GM19025 (cell line): ENCODE measurements around the gene THYN1.
A peak's percentile ranks its signal among the peaks of the same experiment; 100 is the strongest.

Source experiments
- ATAC-seq: cut with Tn5 transposase; IDR thresholded peaks from one replicate; pipeline ENCODE4 v1.9.1; 2021; ENCODE audit warnings: mild to moderate bottlenecking, low read depth, moderate library complexity; ENCODE audit not compliant: unreplicated experiment

The THYN1 gene

DNA sequence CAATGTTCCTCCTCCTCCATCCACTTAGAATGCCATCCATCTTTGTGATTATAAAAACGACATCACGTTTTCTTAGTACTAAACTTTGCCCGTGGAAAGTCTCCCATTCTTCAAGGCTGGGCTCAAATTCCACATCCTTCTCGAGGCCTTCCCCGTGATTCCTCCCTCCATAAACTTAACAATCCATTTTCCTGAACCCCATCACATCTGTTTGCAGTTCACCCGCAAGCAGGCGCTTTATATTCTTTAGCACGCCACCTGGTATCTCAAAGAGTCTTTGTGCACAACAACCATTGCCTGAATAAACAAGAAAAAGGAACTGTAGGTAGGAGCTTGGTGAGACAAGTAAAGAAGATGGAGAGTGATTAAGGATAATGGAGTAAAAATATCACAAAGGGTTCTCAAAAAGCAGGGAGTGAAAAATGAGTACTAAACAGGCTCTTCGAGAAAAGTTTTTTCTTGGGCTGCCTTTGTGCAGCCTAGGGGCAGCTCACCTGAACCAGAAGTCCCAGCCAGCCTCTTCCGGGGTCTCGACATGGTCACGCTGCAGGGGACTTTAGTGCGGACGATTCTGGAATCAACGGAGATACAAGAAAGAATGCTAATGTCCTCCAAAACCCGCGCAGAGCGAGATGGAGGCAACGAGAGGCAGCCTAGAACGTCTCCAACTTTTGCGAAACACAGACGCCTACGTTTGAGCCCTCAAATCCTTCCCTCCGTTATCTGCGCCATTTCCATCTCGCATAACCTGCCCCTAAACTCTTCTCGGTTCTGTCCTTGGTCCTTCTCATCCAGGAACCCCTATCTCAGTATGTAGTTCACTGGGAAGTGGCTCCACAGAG lies 585 bp downstream of the THYN1 start:
- ATAC-seq = no peak

DNA sequence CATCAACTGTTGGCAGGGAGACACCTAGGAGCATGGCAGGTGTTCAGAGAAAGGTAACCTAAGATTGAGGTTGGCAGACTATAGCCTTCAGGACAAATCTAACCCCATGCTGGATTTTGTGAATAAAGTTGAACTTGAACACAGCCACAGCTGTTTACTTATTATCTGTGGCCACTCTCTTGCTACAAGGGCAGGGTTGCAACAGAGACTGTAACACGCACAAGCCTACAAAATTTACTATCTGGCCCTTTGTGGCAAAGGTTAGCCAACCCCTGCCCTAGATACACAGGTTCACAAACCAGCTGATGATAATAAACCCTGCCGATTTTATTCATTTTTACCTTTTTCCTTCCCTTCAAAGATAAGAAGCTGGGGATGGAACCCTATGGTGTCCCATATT lies 2.5 kb downstream of the THYN1 start:
- no peak for ATAC-seq

DNA sequence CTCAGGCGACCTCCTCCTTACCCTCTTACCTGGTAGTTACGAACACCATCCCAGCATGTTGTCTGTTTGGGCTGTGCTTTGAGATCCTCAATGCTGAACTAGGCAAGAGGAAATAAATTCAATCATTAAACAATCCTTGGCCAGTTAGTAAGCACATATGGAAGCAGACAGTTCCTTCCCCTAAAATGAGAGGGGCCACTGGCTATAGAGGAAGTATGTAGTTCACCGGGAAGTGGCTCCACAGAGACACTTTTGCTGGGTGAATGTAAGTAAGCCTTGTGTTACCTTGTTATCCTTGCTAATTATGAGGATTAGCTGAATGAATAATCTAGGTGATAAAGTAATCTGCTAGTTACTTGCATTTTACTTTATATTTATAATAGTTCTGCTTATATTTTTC lies 2.9 kb downstream of the THYN1 start:
- ATAC-seq = no peak

DNA sequence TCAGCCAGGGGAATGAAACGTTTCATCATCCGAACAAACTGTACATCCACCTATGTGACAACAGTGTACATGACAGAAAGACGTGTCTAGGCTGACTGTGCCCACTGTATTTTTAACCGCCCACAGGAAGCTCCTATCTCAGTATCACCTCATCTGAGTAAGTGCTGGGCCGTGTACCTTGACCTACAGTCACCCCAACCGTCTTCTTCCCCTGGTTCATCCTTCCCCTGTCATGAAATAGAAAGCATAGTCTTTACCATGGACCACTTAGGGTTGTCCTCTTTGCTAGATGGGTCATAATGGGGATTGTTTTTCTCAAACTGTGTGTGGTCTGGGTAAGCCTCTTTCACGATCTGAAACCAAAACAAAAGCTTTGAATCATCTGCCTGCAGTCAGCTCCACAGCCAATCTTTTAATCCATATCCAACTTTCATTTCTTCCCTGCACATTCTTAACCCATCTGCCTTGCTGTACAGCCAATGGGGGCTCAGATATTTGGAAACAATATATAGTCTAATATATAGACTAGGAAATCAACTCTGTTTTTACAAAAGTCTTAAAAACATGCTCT lies 4.2 kb downstream of the THYN1 start:
- no peak for ATAC-seq

DNA sequence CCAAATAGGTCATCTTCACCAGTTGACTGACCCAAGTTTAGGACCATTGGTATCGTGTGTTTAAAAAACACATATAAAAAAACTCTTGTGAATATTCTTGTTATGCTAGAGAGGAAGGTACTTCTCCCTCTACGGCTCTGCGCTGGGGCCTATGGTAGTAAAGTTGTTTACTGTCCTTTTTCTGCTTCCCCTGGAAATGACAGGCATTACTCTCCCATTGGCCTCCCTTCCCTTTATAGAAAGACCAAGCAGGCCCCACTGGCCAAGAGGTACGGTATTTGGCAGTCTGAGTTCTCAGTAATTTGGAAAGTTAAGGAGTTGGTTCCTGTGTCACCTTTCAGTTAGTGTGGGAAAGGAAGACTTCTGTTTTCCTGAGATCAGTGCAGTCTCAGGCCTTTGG lies 6.5 kb downstream of the THYN1 start:
- ATAC-seq = no peak

DNA sequence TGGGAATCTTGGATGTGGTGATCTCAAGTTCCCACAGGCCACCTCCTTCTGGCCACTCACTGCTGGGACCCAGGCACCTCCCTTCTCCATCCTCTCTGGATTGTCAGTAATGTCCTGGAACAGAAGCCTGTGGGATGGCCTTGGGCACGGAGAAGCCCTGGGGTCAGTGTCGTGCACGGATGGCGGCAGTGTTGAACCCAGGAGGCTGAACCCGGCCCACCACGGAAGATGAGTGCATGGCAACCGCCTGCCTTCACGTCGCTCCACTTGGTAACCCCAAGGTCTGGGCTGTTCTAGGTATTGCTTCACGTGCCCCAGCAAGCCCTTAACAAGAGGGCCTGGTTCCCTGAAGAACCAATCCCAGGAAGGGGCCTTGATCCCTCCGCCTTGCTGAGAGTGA lies 7.1 kb downstream of the THYN1 start:
- ATAC-seq = no peak

DNA sequence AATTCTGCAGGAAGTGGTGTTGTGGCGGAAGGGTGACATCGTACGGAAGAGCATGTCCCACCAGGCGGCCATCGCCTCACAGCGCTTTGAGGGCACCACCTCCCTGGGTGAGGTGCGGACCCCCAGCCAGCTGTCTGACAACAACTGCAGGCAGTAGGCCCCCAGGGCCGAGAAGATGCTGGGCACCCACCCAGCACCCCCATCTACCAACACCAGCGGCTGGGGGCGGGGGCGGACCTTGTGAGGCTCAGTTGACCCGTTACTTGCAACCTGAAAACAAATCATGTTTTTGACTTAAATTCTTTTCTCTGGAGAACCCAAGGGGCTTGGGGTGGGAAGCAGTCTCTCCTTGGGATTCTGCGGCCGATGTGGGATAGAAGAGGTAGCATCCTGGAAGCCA lies 7.7 kb downstream of the THYN1 start:
- no peak for ATAC-seq

DNA sequence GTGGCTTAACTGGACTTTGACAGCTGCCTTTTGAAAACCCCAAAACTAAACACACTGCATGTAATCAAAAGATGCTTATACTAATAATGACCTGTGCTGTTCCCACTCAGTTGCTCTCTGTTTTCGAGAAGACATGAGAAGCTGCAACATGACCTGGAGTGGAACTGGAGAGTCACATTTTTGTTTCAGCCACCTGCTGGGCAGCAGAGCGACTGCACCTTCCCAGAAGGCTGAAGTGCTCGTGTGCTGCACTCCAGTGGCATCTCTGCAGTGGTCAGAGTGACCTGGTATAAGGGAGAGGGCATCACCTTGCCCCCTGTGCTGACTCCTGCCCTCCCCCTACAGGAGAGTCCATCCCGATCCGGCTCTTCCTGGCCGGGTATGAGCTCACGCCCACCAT lies 8.6 kb downstream of the THYN1 start:
- peak; percentile 69 for ATAC-seq

DNA sequence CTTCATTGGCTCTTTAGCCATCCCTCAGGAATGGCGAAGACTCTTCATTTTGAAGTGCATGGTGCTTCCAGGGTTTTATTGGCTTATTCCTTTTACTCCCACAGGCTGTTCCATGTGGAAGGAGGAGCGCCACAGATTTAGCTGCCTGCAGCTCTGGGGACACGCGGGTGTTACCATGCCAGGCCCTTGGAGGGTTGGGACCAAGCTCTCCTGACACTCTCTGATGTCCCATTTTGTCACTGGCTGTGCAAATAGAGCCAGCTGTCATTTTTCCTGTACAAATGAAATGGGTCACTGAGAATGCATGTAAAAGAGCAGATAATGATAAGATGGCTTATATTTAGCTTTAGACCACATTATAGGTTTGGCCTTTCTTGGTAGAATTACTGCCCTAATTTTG lies 9.2 kb downstream of the THYN1 start:
- ATAC-seq = no peak

DNA sequence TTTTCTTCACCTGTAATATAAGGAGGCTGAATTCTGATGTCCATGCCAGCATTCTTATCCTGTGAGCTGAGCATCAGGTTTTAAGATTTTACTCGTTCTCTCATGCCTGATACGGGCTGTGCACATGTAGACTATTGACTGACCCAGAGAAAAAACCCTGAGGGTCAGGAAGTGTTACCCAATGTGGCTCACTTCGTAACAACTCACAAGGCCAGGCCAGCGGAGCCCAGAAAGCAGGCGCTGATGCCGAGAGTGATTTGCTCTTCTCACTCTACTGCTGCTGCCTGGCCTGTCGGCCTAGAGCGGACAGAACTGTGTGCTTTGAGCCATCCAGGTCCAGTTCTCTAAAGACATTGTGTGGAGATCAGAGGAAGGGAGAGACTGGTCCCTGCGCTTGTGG lies 10.8 kb downstream of the THYN1 start:
- ATAC-seq = no peak

DNA sequence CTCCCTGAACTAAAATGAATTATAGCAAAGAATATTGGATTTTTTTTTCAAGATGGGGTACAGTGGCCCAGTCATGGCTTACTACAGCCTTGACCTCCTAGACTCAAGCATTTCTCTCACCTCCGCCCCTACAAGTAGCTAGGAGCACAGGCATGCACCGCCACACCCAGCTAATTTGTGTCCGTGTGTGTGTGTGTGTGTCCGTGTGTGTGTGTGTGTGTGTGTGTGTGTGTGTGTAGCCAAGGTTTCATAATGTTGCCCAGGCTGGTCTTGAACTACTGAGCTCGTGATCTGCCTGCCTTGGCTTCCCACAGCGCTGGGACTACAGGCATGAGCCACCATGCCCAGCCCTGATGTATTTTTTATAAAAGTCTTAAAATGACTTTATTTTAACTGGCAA lies 12.6 kb downstream of the THYN1 start:
- no peak for ATAC-seq

DNA sequence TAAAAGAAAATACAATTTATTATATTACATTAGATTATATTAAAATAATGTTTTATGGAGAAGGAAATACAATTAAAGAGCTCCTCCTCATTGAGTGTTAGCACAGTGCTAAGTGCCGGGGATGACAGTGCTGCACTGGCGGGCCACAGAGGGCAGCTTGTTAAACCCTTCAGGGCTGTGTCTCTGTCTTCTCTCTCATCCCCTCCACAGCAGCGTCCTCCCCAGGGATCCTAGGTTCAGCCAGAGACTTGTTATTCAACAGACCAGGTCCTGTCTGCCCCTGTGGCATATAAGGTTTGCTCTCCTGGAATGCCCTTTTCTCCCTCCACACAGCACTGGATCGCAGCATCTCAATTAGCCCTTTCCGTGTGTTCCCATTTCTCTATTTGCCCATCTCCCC lies 14.2 kb downstream of the THYN1 start:
- ATAC-seq = no peak

DNA sequence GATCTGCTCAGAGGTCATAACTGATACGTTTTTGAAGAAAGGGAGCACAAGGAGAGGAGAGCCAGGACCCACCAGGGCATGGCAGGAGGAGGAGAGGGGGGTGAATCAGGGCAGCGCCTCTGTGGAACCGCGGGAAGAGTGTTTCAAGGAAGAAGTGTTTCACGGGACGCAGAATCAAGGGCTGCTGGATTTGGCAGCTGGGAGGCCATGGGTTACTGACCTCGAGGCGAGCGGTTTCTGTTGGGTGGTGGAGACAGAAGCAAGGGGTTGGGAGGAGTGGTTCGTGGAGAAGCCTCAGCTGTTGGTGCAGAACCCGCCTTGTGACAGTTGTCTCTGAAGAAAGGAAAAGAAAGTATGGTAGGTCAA lies 15.6 kb downstream of the THYN1 start:
- ATAC-seq = no peak

DNA sequence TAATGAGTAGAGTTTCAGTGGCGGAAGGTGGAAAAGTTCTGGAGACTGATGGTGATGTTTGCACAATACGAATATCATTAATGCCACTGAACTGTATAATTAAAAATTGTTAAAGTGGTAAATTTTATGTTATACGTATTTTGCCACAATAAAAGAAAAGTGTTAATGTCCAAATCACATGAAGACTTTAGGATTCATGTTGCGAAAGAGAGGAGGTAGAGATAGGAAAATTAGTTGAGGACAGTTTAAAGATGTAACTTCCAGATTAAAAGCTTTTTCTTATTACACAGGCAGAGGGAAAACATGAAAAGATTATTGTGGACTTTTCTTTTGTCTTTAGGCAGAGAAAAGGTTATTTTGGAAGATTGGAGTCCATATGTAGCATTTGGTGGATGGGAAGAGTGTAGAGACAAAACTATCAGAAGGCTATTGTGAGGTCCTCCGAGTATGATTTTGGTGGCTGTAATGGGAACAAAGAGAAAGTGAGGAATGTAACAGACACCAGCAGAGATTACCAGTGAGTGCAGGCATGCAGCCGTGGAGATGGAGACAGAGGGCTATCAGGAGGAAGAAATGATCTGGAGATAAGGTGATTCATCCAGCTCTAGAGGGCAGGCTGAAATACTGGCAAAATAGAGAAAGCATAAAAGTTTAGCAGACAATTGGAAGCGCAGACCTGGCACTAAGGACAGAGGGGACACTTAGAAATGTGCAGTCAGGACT lies 16.2 kb downstream of the THYN1 start:
- ATAC-seq = no peak

DNA sequence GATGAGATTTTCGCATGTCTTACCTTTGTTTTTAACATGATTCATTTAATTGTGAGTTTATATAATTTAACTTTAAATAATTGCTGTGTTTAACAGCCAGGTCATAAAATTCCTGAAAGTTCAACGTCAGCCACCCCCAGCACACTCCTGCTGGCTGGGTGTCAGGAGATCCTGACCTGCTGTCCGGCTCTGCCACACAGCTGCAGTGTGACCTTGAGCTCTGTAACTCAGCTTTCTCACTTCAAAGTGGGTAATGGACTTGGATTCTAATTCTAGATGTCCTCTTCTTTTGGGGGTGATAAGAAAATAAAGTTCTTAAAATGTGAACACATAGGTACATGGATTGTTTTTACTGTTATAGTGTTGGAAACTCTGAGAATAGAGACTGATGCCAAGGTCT lies 17.8 kb downstream of the THYN1 start:
- ATAC-seq = no peak

DNA sequence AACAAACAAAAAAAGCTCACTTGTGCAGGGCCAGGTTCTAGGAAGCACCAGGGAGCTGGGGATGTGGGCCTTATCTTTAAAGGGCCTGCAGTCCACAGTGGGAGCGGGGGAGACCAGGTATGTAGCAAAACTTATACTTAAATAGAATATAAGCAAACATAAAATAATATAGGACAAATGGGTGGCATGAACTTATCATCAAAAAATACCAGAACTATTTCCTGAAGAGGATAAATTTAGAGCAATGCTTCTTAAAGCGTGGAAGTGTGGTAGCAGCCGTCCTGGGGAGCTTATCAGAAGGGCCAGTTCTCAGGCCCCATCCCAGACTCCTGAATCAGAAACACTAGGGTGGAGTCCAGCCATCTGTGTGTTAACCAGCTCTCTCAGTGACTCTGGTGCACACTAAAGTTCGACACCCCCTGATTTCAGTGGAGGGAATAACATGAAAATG lies 19.4 kb downstream of the THYN1 start:
- no peak for ATAC-seq

DNA sequence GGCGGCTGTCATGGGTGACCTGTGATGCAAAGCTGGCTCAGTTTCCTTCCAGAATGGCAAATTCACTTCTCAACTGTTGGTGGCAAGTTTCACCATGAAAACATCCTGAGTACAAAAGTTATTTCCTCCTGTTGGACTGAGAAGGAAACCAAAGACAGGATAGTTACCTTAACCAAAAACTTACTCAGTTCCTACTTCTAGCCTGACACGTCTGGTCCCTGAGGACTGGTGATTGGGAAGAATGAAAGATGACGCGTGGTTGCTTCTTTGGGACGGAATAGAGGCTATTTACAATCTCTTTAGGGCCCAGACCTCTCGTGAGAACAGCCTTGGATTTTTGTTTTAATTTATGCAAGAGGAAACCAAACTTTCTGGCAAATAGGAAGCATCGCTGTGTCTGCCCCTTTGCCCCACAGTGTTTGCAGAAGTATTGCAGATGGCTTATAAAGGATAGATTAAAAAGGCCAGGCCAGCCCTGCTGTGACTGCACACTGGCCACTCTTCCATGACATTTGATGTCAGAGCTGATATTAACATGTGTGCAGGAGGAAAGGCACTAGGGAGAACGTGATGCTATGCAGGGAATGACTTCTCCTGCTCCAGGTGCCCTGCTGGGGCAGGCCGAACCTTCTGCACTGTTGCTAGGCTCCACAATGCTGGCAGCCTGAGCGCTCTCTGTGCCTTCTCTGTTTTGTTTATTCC lies 21.0 kb downstream of the THYN1 start:
- ATAC-seq = no peak

DNA sequence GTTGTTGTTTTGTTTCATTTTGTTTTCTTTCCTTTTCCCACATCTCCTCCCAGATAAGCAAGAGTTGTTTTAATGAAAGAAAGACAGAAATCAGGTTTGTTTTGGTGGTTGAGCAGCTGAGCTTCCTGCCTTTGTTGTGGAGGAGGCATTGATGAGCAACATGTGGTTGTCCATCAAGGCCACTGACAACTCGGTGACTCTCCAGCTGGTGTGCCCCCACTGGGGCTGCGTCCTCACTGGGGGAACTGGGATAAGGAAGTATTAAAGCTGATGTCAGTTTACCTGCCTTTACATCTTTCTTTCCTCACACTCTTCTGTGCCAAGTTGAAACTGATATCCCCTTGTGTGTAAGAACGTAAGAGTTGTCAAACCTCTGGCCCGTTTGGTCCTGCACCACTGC lies 22.8 kb downstream of the THYN1 start:
- ATAC-seq = no peak

DNA sequence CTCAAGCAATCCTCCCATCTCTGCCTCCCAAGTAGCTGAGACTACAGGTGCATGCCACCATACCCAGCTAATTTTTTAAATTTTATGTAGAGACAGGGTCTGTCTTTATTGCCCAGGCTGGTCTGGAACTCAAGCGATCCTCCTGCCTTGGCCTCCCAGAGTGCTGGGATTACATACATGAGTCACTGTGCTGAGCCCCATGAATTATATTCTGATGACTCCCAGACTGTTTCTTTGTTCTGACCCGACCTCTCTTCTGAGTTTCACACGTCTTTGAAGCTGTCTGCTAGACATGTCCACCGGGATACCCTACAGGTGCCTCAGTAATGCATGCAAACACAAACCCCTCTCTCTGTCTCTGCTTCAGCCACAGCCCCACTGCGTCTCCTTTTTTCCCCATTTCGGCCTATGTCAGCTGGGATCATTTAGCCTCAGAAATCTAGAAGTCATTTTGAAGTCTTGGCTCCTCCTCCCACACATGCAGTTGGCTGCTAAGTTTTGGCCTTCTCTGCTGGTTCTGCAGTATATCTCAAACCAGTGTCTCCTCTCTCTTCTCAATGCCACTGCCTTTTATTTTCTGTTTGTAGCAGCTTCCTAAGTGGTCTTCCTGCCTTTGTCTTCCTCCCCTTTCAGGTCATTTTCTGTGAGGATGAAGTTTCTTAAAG lies 23.9 kb downstream of the THYN1 start:
- no peak for ATAC-seq

DNA sequence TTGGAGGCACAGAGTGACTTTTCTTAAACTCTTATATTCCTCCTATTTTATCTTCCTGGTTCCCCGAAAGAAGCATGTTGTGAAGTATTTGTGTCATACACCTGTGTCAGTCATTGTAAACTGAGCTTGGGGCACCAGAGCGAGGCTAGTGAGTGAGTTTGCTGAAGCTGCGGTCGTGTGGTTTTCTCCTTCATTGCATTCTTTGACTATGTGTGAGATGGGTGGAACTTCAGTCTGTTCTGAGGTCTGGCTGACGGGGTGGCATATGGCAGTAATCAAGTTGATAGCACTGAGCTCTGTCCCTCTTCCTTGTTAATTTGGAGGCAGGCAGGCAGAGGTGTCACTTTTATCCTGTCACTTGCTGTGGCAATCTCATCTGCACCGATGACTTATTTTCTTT lies 24.5 kb downstream of the THYN1 start:
- ATAC-seq = peak; percentile 48
